HG02840 (cell line): ENCODE results near the gene RPS25.
"Not testable (repeated sequence)": the region's sequence is repeated elsewhere in the genome, so short reads cannot be mapped to it uniquely, and the experiment has no call there.

Experiments used
- ATAC-seq: cut with Tn5 transposase; IDR thresholded peaks from one replicate; pipeline ENCODE4 v1.9.1; 2021; ENCODE audit warnings: mild to moderate bottlenecking, moderate library complexity, moderate number of reproducible peaks; ENCODE audit not compliant: unreplicated experiment, low FRiP score

RPS25 gene

GRCh38 chr11:119019996-119020395 lies 1.9 kb upstream of the RPS25 start:
- no peak for ATAC-seq

GRCh38 chr11:119017377-119017776 lies 766 bp downstream of the RPS25 start:
- ATAC-seq = not testable (repeated sequence)

GRCh38 chr11:119016216-119017009 lies 1.7 kb downstream of the RPS25 start:
- ATAC-seq = no peak

GRCh38 chr11:119015054-119015611 lies 3.0 kb downstream of the RPS25 start:
- ATAC-seq = no peak

GRCh38 chr11:119014209-119014924 lies 3.8 kb downstream of the RPS25 start:
- ATAC-seq = no peak

- ATAC-seq = no peak
Observed at GRCh38 chr11:119012629-119013170, 5.4 kb downstream of the RPS25 start.

- no peak for ATAC-seq
Observed at GRCh38 chr11:119011476-119012053, 6.6 kb downstream of the RPS25 start.

GRCh38 chr11:119006656-119007055 lies 11.5 kb downstream of the RPS25 start:
- ATAC-seq = no peak

- ATAC-seq = no peak
Observed at GRCh38 chr11:119000906-119001305, 17.2 kb downstream of the RPS25 start.

GRCh38 chr11:118998822-118999221 lies 19.3 kb downstream of the RPS25 start:
- ATAC-seq = no peak

GRCh38 chr11:118998388-118998717 lies 19.8 kb downstream of the RPS25 start:
- peak; percentile 19 for ATAC-seq

- peak; percentile 88 for ATAC-seq
Observed at GRCh38 chr11:118997627-118998387, 20.3 kb downstream of the RPS25 start, which contains the start of gene CENATAC. TSS of gene CENATAC (plus strand) at chr11:118998138. CDS start at chr11:118998198, 60 bp downstream.

GRCh38 chr11:118996926-118997626 lies 21.1 kb downstream of the RPS25 start:
- ATAC-seq = no peak

- not testable (repeated sequence) for ATAC-seq
Observed at GRCh38 chr11:118991486-118992038, 26.6 kb downstream of the RPS25 start.

GRCh38 chr11:118988280-118988679 lies 29.9 kb downstream of the RPS25 start:
- no peak for ATAC-seq

GRCh38 chr11:118984825-118985224 lies 33.3 kb downstream of the RPS25 start:
- ATAC-seq = no peak

- not testable (repeated sequence) for ATAC-seq
Observed at GRCh38 chr11:118984337-118984736, 33.8 kb downstream of the RPS25 start.

- no peak for ATAC-seq
Observed at GRCh38 chr11:118980191-118980881, 37.8 kb downstream of the RPS25 start.

- no peak for ATAC-seq
Observed at GRCh38 chr11:118979434-118979833, 38.7 kb downstream of the RPS25 start.
